HL-60/S4 treated with retinoic acid at 250 ng/mL for 4 days and 3 days (cell line): ENCODE results near the gene DRC3.
"Not testable (repeated sequence)": the region's sequence is repeated elsewhere in the genome, so short reads cannot be mapped to it uniquely, and the experiment has no call there.

Experiments used
- in situ Hi-C: fragments of 300-500 bp; cut with MboI; formaldehyde crosslinking; loops from 2 replicates; pipeline ENCODE4 v1.7.0; 2022; ENCODE audit warnings: low sequenced_read_pairs

The DRC3 gene

DNA sequence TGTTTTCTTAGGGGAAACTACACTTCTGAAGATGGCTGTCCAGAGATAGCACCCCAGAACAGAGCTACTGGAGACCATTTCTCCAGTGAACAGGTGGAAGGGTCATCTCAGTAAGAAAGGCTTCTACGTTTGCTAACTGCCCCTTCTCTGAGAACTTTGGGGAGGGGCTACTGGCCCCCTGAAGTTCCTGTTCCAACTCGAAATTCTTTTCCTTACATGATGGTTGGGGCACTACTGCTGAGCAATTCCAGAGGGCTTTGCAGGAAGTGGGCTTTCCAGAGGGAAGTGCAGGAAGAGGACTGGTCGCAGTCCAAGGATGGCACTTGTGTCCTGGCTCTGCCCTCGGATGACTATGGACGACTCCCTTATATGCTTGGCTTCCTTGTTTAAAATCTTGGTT lies 31.6 kb upstream of the DRC3 start:
- in situ Hi-C loops: no loop called here

DNA sequence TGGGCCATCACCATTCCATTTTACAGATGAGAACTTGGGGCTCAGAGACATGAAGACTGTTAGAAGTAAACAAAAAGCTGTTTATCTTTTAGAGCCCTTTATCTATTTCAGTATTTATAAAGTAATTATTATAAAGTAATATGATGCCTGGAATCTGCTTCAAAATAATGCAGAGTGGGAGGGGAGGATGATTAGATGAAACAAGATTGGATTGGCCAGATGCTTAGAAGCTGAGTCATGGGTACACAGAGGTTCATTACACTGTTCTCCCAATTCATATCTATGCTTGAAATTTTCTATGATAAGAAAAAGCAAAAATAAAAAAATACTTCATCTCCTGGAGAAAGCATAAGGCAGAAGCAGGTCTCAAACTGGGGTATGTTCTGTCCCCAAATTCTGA lies 29.8 kb upstream of the DRC3 start:
- in situ Hi-C loops: no loop called here

DNA sequence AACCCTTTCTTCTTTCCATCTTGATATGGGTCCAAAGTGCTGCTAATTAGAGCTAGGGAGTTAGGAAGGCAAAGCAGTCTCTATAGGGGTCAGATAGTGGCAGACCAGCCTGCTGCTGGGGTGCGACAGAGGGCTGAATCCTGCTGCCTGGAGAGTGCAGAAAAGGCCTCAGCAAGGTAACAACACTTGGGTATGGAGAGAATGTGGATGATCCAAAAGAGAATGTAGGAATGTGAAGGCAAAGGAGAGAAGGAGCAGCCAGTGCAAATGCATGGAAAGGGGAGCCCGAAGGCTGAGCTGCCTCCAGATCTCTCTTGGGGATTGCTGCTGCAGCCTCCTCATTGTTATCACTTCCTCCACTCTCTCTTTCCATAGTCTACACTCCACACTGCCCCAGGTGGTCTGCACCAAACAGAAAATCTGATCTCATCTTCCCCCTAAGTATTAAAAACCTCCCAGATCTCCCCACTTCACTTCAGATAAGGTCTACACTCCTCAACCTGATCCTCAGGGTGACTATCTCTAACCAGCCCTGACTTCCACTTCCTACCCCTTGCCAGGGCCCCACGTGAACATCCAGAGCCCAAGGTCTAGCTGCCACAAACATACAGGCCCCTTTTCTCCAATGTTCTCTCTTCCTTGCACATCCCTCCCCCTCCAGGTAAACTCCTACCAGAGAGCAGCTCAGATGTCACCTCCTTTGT lies 29.2 kb upstream of the DRC3 start:
- in situ Hi-C loops: no loop called here

DNA sequence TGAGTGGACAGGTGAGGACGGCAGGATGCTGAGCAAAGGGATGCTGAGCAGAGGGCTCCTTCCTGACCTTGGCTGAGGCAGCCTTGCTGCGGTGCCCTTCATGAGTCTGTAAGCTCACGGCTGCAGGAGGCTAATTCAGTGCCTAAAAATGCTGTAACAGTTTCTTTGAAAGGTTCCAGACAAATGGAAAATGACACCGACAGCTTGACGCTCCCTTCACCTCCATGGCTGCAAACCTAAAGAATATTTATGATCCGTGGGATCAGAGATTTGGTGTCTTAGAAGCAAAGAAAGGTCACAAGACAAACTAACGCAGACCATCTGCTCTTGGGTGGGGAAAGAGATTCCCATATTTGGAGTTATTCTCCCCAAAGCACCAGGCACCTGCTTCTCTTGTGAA lies 28.4 kb upstream of the DRC3 start:
- in situ Hi-C loops: no loop called here

DNA sequence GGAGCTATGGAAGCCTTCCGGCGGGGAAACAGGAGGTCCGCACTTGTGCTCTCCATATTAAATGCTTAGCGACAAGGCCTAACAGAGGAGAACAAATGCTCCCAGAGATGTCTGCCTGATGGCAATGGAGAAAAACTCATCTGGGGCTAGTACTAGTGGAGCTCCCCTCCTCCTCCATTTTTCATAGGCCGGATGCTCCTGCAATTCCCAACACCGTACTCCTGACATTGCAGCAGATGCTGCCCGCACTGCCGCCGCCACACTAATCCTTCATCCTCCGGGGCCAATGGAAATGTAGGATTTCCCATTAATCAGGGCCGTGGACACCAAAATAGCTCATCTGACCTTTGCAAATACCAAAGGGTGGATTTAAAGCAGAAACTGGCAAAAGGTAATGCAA lies 27.9 kb upstream of the DRC3 start:
- in situ Hi-C loops: no loop called here

DNA sequence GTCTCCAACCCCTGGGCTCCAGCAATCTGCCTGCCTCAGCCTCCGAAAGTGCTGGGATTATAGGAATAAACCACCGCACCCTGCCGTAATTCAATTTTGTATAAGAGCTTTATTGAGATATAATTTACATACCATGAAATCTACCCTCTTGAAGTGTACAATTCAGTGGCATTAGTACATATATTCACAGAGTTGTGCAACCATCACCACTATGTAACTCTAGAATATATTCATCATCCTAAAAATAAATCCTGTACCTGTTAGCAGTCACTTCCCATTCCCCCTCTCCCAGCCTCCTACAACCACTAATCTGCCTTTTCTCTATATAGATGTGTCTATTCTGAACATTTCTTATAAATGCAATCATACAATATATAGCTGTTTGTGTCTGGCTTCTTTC lies 26.6 kb upstream of the DRC3 start:
- in situ Hi-C loops: no loop called here

DNA sequence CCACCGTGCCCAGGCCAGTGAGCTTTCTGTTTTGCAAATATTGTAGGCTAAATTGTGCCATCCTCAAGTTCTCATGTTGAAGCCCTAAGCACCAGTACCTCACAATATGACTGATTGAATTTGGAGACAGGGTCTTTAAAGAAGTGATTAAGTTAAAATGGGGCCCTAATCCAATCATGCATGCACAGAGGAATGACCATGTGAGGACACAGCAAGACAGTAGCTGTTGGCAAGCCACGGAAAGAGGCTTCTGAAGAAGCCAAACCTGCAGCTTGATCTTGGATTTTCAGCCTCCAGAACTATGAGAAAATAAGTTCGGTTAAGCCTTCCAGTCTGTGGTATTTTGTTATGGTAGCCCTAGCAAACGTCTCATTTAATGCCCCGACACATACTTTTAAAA lies 25.4 kb upstream of the DRC3 start:
- in situ Hi-C loops: no loop called here

DNA sequence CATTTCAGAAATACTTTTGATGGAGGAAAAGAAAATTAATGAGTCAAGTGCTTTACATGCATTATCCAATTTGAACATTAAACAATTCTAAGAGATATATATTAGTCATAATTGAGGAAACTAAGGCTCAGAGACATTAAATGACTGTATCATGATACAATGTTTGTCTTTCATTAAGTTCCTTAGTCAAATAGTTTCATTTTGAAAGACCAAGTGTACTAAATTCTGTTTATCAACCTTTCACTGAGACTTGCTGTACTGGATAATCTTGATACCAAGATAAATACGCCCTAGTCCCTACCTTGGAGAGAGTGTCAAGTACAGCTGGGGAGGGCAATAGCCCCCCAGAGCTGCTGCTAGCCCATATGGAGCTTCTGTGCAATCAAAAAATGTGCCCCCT lies 24.7 kb upstream of the DRC3 start:
- in situ Hi-C loops: no loop called here

DNA sequence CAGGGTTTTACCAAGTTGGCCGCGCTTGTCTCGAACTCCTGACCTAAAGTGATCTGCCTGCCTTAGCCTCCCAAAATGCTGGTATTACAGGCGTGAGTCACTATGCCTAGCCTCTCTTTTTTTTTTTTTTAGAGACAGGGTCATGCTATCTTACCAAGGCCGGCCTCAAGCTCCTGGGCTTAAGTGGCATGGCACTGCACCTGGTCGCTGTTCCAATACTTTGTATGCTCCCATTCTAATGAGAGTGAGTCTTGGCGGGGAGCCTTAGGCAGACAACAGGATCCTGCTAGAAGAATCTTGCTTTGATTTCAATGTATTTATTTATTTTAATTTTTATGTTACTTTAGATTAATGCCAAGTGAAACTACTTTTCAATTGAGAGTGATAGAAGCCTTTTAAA lies 22.3 kb upstream of the DRC3 start:
- in situ Hi-C loops: no loop called here

DNA sequence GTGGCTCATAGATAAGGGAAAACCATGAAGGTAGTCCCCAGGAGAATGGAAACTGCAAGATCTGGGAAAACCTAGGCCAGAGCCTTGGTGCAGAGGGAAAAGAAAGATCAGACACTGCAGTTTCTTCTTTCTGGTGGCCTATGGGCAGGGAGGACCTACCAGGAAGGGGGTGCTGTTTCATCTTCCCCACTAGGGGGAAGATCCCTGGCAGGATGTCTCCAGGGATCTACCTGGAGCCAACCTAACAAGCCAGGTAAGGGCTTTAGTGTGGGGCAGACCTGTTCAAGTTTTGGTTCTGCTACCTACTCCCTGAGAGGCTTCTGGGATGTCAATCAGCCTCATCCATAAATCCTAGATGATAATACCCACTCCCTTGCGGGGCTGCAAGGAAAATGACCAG lies 21.9 kb upstream of the DRC3 start:
- in situ Hi-C loops: no loop called here

DNA sequence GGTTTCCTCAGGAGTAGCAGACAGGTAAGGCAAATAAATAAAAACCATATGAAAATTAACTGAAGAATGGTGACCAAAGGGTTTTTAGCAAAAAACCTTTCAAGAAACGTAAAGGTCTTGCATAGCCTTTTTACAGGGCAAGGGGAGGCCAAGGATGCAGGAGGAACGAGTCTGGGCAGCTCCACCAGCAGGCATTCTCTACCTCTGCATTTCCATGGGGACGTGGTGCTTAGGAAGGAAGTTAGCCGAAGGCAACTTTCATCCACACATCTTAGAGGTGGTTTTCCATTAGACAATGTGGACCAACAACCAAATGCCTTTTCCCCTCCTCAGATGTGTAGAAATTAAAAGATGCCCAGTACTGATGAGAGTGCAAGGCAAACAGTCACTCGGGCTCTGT lies 21.1 kb upstream of the DRC3 start:
- in situ Hi-C loops: no loop called here

DNA sequence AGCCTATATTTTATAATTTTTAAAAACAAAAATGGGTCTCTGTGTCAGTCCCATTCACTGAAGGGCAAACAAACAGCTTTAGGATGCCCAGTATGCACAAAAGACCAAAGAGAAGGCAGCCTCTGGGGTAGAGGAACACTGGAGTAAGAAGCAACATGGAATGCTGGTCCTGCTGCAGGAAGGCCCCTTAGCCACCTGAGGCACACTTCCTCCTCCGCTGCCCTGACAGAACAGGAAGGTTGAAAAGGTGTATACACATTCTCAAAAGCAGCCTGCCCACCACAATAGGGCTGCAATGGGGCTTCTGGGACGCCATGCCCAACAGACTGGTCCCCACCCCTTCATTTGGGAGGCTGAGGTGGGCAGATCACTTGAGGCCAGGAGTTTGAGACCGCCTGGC lies 20.0 kb upstream of the DRC3 start:
- in situ Hi-C loops: no loop called here

DNA sequence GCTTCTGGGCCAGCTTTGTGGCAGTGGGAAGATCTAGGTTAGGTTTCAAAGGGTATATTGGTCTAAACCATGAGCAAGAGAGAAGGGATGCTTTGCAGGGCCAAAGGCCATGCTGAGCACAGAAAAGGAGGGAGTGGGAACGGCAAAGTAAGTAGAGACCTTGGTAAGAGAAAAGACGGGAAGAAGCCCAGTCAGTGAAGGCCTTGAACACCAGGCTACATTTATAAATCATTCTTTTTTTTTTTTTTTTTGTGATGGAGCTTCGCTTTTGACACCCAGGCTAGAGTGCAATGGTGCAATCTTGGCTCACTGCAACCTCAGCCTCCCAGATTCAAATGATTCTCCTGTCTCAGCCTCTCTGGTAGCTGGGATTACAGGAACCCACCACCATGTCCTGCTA lies 18.6 kb upstream of the DRC3 start:
- in situ Hi-C loops: no loop called here

DNA sequence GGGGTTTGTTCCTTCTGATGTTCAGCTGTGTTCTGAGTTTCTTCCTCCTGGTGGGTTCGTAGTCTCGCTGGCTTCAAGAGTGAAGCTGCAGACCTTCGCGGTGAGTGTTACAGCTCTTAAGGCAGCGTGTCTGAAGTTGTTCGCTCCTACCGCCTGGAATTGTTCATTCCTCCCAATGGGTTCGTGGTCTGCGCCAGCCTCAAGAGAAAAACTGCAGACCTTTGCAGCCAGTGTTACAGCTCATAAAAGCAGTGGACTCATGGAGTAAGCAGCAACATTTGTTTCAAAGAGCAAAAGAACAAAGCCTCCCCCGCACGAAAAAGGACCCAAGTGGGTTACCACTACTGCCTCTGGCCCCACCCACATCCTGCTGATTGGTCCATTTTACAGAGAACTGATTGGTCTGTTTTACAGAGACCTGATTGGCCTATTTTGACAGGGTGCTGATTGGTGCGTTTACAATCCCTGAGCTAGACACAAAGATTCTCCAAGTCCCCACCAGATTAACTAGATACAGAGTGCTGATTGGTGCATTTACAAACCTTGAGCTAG lies 16.8 kb upstream of the DRC3 start:
- in situ Hi-C loops: not testable (repeated sequence)

DNA sequence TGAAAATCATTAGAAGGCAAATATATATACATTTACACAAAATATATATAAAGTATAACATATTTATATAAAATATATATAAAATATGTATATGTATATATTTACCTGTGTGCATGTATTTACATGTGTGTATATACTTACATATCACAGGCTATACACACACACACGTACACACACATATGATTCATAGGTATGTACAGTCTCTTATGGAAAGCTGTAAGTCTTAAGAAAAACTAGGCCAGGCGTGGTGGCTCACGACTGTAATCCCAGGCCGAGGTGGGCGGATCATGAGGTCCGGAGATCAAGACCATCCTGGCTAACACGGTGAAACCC lies 15.1 kb upstream of the DRC3 start:
- in situ Hi-C loops: no loop called here

DNA sequence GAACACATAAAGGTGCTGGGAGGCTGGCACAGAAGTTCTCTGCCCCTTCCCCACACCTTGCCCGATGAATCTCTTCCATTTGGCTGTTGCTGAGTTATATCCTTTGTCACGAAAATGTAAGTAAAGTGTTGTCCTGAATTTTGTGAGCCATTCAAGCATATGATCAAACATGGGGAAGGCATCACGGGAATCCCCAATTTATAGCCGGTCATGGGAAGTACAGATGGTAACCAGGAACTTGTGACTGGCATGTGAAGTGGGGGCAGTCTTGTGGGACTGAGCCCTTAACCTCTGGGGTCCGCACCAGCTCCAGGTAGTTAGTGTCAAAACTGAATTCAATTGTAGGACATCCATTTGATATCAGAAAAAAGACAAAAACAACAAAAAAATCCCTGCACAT lies 13.7 kb upstream of the DRC3 start:
- in situ Hi-C loops: no loop called here

DNA sequence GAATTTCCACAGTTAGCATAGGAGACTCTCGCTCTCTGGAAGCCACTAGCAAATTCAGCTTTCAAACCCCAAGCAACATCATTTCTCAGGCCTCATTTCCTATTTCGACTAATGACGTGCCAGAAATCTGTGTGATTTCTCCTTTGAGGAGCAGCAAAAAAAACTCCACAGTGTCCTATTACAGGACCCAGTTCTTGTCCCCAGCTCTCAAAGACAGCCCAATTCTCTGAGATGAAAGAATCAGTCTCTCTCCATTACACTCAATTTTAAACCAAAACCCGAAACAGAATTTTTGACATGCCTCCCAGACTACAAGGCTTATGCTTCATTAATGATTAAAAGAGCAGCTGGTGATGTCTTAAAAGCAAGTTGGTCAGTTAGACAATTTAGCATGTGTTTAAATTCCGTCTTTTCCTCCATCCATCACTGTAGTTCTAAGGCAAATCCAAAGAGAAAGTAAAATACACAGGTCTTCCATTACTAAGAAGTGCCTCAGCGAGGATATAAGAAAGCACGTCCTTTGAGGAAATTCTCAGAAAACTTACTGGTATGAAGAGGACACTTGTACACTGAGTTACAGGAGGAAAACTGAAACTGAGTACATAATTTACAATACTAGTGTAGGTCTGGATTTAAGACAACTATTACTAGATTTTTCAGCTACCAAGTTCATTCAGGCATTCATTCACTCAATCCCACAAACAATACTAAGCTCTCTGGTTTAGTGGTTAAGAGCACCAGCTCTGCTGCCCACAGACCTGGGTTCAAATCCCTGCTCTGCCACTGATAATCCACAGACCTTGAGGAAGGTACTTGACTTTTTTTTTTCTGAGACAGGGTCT lies 12.9 kb upstream of the DRC3 start:
- in situ Hi-C loops: no loop called here

DNA sequence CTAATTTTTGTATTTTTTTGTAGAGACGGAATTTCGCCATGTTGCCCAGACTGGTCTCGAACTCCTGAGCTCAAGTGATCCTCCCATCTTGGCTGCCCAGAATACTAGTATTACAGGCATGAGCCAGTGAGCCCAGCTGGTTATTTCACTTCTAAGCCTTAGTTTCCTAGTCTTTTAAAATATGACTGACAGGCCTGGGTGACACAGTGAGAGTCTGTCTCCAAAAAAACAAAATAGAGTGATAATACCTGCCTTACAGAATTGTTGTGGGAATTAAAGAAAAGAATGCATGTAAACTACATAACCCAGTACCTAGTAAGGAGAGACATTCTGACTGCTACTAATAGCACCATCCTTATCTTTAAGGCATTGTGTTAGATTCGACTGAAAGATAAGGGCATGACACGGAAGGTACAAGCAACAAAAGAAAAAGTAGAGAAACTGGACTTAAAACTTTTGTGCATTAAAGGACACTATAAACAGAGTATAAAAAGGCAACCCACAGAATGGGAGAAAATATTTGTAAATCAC lies 12.1 kb upstream of the DRC3 start:
- in situ Hi-C loops: no loop called here

DNA sequence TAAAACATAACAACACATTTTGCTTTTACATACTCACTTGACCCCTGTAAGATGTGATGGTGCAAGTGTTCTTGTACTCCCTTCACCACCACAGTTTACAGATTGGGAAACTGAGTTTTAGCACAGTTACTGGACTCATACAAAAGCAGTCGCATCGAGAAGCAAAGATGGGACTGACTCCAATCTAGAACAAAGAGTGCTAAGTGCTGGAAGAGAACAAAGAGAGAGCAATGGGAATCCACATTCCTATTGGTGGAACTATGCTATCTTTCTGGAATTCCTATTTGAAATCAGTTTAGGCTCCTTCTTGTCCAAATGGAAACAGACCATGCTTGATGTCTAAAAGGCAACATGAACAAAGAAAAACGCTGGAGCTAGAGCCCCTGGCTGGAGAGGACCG lies 9.6 kb upstream of the DRC3 start:
- in situ Hi-C loops: no loop called here

DNA sequence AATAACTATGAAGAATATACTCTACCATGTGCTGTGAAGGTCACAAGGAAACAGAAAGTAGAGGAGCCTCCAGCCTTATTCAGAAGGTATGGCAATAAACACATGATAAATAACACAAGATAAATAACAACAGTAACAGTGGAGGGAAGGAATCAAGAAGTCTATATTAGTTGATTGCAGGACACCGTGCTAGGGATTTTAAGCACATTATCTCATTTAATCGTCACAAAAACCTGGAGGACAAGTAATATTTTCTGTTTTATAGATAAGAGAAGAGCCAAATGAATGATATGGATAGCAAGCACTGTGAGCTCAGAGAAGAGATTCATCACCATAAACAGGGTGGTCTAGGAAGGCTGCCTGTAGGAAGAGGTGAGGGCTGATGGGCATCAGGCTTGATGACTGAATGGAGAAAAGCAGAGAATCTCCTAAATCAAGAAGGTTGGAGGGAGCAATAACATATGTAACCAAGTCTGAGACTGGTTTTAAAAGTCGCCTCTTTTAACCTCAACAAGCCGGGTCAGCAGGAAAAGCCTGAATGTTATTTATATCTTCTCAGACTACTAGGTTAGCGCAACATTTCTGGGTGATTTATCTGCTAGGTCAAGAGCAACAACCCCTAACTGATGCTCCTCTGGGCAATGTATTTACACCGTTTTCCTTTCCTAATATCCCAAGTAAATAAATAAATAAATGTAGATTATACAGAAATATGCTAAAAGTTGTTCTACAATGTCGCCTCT lies 8.8 kb upstream of the DRC3 start:
- in situ Hi-C loops: no loop called here

DNA sequence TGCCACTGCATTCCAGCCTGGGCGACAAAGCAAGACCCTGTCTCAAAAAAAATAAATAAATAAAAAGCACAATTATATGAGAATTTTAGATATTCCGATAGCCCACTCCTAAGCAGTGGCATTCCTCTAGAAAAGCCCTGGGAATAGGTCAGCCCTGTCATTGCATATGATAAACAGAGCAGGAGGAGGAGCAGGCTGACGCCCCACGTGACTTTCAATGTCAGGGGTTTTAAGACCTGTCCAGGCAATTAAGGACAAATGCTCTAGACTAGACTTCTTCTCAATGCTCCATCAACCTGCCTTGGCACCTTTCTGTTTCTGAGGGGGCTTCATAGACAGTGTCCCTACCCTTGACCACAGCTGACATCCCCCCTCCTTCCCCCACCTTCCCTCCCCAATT lies 8.0 kb upstream of the DRC3 start:
- in situ Hi-C loops: no loop called here
